Amygdala (tissue), 56 donors: ENCODE measurements around the gene CFAP74.

ENCODE experiments used
- DNase-seq, 56 donors: peaks; one replicate each; lab custom pipeline; 2025; lab: John Stamatoyannopoulos, UW

CFAP74 gene

DNA sequence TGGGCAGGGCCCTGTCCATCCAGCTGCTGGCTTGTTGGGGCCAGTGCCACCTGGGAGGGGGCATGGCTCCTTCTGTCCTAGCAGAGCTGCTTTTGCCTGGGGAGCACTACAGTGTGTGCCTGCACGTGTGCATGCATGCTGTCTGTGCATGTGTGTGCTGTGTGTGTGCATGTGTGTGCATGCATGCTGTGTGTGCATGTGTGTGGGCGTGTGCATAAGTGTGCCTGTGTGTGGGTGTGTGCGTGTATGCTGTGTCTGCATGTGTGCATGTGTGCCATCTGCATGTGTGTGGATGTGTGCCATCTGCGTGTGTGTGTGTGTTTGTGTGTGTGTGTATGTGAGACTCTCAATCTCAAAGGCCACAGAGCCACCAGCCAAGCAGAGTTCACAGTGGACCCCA is 38.3 kb upstream of the CFAP74 start:
- no peak for DNase-seq

DNA sequence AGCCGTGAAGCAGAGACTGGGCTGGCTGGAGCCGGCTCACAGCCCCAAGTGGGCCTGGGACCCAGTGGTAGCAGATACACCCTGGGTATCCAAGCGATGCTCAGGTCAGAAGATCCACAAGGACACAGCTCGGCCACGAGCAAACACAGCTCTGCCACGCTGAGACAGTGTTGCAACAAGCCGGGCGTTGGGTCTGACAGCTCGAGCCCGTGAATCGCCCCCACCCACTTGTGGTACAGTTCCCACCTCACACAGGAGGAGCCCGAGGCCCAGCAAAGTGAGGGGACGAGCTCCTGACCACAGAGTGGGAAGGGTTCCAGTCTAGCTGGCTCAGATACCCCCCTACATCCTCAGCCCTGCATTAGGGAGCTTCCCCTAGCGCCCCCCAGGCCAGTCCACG is 37.7 kb upstream of the CFAP74 start:
- no peak for DNase-seq

- no peak for DNase-seq
Measured at GRCh38 chr1:2039251-2039650, 35.7 kb upstream of the CFAP74 start.

DNA sequence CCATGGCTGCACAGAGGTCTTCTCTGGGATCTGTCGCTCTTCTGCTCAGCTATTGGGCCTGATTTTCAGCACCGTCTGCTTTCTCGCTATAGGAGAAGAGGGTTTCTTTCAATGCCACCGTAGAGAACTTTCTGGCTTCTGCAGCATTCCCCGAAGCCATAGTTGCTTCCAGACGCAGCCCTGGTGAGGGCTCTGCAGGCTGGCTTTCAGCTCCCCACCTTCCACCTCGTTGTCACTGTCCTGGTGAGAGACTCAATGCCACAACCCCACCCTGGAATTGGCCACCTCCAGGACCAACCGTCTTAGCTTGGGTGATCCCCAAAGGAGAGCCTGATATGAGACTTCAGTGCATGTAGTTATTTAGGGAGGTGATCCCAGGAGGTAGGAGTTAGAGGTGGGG is 34.6 kb upstream of the CFAP74 start:
- no peak for DNase-seq

DNA sequence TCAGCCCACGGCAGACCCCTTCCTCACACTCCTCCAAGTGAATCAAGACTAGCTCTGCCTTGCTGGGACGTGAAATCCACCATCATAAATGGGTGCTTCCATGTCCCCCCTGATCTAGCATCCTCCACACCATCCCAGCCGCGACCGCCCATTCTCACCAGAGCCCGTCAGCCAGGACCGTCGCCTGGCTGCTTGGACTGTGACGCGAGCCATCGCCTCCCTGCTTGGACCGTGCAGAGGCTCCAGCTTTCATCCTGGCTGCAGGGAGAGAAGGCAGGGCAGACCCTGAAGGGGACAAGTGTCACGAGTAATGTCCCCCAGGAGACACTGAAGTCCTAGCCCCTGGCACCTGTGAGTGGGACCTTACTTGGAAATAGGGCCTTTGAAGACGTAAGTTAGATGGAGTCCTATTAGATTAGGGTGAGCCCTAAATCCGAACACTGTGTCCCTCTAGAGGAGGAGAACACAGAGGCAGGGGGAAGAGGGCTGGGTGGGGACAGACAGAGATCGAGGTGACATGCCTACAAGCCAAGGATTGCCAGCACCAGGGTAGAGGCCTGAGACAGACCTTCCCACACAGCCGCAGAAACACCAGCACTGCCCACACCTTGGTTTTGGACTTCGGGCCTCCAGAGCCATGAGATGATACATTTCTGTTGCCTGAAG is 33.9 kb upstream of the CFAP74 start:
- no peak for DNase-seq

DNA sequence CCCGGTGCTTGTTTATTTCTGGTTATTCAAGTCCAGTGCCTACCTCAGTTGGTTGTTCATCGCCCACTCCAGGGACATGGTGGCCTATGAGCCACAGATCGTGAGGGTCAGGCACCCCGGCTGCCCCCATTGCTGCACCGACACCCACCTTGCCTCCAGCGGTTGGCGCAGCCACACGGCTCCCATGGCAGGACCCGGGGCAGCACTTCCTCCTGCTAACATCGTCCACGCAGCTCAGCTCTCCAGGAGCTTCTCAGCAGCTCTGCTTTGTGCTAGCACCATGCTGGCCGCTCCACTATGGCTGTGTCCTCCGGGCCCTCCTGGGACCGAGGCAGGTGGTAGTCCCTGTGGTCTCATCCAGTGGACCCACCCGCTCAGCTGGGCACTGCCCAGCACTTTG is 32.7 kb upstream of the CFAP74 start:
- DNase-seq: no peak

GRCh38 chr1:2033165-2033564 is 29.6 kb upstream of the CFAP74 start:
- no peak for DNase-seq

DNA sequence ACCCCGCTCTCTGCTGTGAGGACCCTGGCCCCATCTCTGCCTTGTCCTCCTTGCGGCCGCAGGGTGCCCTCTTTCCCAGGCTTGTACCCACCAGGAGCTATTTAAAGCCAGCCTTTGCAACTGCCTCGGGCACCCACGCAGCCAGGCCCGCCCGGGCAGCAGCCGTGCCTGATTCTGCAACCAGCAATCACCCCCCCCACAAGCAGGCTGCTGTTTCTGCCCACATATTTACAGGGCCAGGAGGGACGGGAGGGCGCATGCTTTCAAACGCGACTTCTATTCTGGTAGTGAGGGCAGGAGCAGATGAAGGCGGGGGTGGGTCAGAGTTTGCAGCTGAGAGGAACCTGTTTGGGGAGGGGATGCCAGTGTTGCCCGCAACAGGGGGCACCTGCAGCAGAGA is 29.2 kb upstream of the CFAP74 start:
- peak in 18 of 56 donors; percentile 22 to 68 (median 31) for DNase-seq

DNA sequence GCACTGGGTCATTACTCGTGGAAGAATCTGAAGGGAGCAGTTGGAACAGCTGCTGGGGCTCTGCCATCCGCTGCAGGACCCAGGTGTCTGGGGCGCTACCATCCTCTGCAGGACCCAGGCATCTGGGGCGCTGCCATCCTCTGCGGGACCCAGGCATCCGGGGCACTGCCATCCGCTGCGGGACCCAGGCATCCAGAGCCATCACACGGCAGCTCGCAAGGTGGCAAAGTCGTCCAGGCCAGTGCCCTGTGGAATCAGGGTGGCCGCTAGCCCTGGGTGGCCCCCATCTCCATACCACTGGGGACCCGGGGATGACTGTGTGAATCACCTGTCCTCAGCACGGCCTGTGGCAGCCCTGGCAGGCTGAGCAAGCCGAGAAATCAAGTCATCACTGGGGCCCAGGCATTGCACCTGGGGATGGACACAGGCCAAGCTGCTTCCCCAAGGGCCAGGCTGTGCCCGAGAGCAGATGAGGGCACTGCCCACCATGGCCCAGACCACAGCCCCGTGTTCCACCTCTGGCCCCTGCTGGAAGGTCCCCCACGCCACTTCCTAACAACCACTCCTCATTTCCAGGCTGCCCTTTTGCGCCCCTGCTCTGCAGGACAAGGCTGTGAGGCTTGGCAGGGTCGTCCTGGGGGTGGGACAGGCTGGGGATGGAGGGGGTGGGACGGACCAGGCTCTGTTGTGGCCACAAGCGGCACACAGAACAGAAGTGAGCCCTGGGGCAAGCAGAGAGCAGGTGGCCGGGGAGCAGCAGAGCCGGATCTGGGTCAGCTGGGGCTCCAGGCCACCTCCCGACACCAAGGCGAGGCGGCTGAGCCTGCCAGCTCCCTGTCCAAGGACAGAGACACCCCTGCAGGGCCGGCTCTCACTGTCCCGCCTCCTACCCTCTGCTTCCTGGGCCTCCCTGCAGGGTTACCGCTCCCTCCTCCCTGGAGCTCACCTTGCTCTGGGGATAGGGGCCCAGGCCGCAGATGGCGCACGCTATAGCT is 28.3 kb upstream of the CFAP74 start:
- no peak for DNase-seq

- DNase-seq: no peak
Measured at GRCh38 chr1:2030076-2030871, 26.7 kb upstream of the CFAP74 start.

DNA sequence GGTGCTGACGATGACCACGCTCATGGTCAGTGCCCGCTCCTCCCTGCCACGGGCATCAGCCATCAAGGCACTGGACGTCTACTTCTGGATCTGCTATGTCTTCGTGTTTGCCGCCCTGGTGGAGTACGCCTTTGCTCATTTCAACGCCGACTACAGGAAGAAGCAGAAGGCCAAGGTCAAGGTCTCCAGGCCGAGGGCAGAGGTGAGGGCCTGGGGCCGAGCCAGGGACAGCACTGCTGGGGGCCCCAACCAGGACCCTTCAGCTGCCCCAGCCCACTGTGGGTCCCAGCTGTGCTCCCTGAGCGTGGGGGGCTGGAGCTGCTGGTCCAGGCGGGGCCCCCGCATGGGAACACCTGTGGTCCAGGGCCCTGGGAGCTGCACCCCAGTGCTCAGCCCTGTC is 26.0 kb upstream of the CFAP74 start:
- no peak for DNase-seq

DNA sequence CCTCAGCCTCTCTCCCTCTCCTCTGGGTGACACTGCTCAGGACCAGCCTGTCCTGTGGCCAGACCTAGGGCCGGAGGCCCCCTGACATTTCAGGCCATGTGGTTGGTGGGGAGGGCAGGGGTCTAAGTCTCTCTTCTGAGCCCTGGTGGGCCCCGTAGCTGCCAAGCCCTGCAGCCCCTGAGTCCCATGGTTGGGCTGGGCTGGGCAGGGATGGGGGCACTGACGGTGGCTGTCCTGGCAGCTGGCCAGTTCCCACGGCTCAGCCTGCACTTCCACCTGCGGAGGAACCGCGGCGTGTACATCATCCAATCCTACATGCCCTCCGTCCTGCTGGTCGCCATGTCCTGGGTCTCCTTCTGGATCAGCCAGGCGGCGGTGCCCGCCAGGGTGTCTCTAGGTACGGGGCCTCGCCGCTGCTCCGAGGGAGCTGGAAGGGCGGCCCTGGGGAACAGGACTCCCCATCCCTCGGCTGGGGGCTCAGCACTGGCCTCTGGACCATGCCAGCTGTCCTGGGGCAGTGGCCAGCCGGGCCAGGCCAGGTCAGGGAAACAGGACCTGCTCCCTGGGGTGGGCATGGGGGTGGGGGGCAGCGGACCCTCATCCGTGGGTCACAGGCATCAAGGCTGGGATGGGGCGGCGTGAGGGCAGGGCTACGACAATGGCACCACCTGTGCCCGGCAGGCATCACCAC is 25.4 kb upstream of the CFAP74 start:
- no peak for DNase-seq

- DNase-seq: no peak
Measured at GRCh38 chr1:2027961-2028583, 24.5 kb upstream of the CFAP74 start.

DNA sequence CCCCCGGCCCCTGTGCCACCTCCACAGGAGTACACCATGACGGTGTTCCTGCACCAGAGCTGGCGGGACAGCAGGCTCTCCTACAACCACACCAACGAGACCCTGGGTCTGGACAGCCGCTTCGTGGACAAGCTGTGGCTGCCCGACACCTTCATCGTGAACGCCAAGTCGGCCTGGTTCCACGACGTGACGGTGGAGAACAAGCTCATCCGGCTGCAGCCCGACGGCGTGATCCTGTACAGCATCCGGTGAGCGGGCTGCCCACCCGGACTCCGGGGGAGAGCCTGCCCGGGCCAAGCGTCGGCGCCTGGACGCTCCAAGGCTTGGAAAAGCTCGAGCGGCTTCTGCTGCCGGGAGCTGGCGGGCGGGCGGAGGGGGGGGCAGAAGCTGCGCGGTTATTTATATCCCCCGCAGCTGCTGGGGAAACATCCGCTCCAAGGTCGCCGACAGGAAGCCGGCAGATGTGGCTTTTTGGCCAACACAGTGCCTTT is 21.9 kb upstream of the CFAP74 start:
- no peak for DNase-seq

DNA sequence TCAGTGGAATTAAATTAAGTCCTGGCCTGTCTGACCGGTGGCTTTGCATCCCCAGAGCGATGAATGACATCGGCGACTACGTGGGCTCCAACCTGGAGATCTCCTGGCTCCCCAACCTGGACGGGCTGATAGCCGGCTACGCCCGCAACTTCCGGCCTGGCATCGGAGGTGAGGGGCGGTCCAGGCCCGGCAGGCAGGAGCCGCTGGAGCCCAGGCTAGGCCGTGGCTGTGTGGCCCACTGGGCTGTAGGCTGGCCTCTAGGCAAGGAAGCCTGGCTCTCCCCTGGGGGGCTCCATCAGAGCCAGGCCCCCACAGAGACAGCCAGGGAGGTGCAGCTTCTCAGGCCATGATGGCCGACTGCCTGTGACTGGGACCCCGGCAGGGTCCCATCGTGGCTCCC is 21.3 kb upstream of the CFAP74 start:
- no peak for DNase-seq

- DNase-seq: no peak
Measured at GRCh38 chr1:2024451-2024850, 20.9 kb upstream of the CFAP74 start.

- DNase-seq: no peak
Measured at GRCh38 chr1:2023187-2023586, 19.6 kb upstream of the CFAP74 start.

- DNase-seq: no peak
Measured at GRCh38 chr1:2022063-2022770, 18.6 kb upstream of the CFAP74 start.

DNA sequence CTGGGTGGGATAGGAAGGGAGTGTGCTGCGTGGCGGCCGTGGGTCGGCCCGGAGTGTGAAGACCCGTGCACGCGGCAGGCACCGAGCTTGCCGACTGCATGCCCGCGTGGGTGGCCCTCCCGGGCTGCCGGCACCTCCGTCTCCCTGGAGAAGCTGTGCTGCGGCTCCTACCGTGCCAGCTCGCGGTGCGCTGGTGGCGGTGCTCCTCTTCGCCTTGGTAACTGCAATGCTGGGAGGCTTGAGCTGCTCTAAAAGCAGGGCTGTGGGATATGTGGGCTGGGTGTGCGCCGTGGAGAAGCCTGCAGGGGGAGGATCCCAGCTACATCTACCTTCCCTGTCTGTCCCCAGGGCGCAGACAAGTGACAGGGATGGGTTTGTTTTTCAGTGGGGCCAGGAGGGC is 18.0 kb upstream of the CFAP74 start:
- DNase-seq: peak in 18 of 56 donors; percentile 11 to 62 (median 34)
